Spleen (tissue), 7 donors: ENCODE results near the gene PARVG.

Experiments used
- POLR2A ChIP-seq, 3 donors: fragments of 450-650 bp; IDR thresholded peaks; one replicate each; pipeline ENCODE4 v1.5.1; 2017; ENCODE audit warnings: antibody characterized with exemption in 3 of 3, mild to moderate bottlenecking in 1 of 3
- POLR2AphosphoS5 ChIP-seq, 3 donors: sonication (generic); formaldehyde crosslinking; IDR thresholded peaks; one replicate each; pipeline ENCODE4 v1.5.1; 2017; ENCODE audit warnings: antibody characterized with exemption in 3 of 3
- TF ChIP-seq, protein P1 (sequence below), 11 experiments: fragments of 200-600 bp in 7 of 11; fragments of 450-650 bp in 4 of 11; sonication (generic) in 4 of 11; IDR thresholded peaks in 8 of 11; conservative IDR thresholded peaks in 3 of 11; 1 replicate in 7 of 11; 2 replicates in 4 of 11; pipeline versions ENCODE4 v1.4.0 to v1.8.0; 2016 to 2021; ENCODE audit warnings: antibody characterized with exemption in 11 of 11, inconsistent platforms in 4 of 11, mild to moderate bottlenecking in 1 of 11
- donor health status: DM: no; HTN: no; CAD: no; lungs with moderate emphysema.
- donor health status: DM: no; HTN: no; CAD: no.
- donor health status: DM: no; HTN: no; CAD: no.

DNA sequence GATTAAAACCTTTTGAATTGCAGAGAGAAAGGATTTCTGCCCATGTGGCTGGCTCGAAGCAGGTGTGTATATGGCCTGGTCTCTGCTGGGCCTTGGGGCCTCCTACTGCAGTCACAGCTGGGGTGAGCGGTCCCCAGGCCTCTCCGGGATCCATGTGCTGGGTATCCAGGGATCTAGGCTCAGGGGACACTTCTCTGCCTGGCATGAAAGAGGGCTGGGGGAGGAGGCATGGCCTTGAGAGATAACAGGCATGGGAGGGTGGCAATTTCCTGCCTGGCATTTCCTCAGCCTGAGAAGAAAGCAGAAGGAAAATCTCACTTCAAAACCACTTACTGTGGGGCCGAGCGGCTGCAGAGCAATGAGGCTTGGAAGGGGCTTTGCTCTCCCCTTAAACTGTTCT, 20.3 kb upstream of the PARVG start:
- TF ChIP-seq, protein P1, sequence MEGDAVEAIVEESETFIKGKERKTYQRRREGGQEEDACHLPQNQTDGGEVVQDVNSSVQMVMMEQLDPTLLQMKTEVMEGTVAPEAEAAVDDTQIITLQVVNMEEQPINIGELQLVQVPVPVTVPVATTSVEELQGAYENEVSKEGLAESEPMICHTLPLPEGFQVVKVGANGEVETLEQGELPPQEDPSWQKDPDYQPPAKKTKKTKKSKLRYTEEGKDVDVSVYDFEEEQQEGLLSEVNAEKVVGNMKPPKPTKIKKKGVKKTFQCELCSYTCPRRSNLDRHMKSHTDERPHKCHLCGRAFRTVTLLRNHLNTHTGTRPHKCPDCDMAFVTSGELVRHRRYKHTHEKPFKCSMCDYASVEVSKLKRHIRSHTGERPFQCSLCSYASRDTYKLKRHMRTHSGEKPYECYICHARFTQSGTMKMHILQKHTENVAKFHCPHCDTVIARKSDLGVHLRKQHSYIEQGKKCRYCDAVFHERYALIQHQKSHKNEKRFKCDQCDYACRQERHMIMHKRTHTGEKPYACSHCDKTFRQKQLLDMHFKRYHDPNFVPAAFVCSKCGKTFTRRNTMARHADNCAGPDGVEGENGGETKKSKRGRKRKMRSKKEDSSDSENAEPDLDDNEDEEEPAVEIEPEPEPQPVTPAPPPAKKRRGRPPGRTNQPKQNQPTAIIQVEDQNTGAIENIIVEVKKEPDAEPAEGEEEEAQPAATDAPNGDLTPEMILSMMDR (IDR thresholded peaks at IDR 0.05 in 8 of 11, conservative IDR thresholded peaks at IDR 0.05 in 3 of 11) = no peak
- no peak for TF ChIP-seq POLR2A (IDR thresholded peaks at IDR 0.05)
- TF ChIP-seq POLR2AphosphoS5 (IDR thresholded peaks at IDR 0.05) = peak in 1 of 3 donors; percentile 11
